Neural cell (in vitro differentiated cells): ENCODE measurements around the gene RCBTB2. TPM values are rescaled to one million over a fixed set of nuclear protein-coding genes. Genes with fewer than 3 reads are reported as not detected.

Experiments
- H2AFZ ChIP-seq: fragments of 200-600, 300-800 bp; sonication (generic), shearing (Covaris generic); 2 replicates; pipeline ENCODE4 v1.6.0; 2014; ENCODE audit warnings: low read depth, mild to moderate bottlenecking, antibody characterized with exemption, low read length, moderate library complexity
- H3F3A ChIP-seq: fragments of 200-600 bp; shearing (Covaris generic); 2 replicates; pipeline ENCODE4 v1.6.1; 2016; ENCODE audit warnings: mild to moderate bottlenecking, moderate library complexity, mixed read lengths, antibody characterized with exemption, low read length; ENCODE audit not compliant: insufficient read depth, poor library complexity, severe bottlenecking
- H3K27ac ChIP-seq: fragments of 200-600, 300-800 bp; sonication (generic), shearing (Covaris generic); 2 replicates; pipeline ENCODE4 v1.5.1; 2014; ENCODE audit warnings: mild to moderate bottlenecking, low read length, moderate library complexity
- H3K27me3 ChIP-seq: fragments of 300-800, 200-600 bp; sonication (generic), shearing (Covaris generic); 2 replicates; pipeline ENCODE4 v1.6.0; 2014; ENCODE audit warnings: mild to moderate bottlenecking, low read depth, low read length, moderate library complexity; ENCODE audit not compliant: insufficient read depth
- H3K36me3 ChIP-seq: fragments of 300-800, 200-600 bp; sonication (generic), shearing (Covaris generic); 2 replicates; pipeline ENCODE4 v1.5.1; 2014; ENCODE audit warnings: mild to moderate bottlenecking, antibody characterized with exemption, low read length, moderate library complexity; ENCODE audit not compliant: insufficient read depth
- H3K4me2 ChIP-seq: fragments of 300-800, 200-600 bp; sonication (generic), shearing (Covaris generic); 2 replicates; pipeline ENCODE4 v1.6.0; 2014; ENCODE audit warnings: mild to moderate bottlenecking, low read length
- H3K4me3 ChIP-seq: fragments of 300-800, 200-600 bp; sonication (generic), shearing (Covaris generic); 2 replicates; pipeline ENCODE4 v1.5.1; 2014; ENCODE audit warnings: mild to moderate bottlenecking, low read length, moderate library complexity
- H3K79me2 ChIP-seq: fragments of 200-600 bp; shearing (Covaris generic); replicated peaks from 2 replicates; pipeline ENCODE4 v1.6.0; 2014; ENCODE audit warnings: mild to moderate bottlenecking, low read length, moderate library complexity; ENCODE audit not compliant: insufficient read depth
- H3K9ac ChIP-seq: fragments of 300-800, 200-600 bp; sonication (generic), shearing (Covaris generic); 2 replicates; pipeline ENCODE4 v1.6.1; 2016; ENCODE audit warnings: mild to moderate bottlenecking, low read length, mixed read lengths
- H3K9me2 ChIP-seq: fragments of 200-600 bp; shearing (Covaris generic); 2 replicates; pipeline ENCODE4 v1.6.1; 2016; ENCODE audit warnings: mild to moderate bottlenecking, low read length, mixed read lengths; ENCODE audit not compliant: insufficient read depth
- H3K9me3 ChIP-seq: fragments of 200-600, 300-800 bp; sonication (generic), shearing (Covaris generic); 2 replicates; pipeline ENCODE4 v1.6.1; 2016; ENCODE audit warnings: mild to moderate bottlenecking, mixed run types, low read length, moderate library complexity, mixed read lengths
- H4K20me1 ChIP-seq: fragments of 200-600 bp; shearing (Covaris generic); 2 replicates; pipeline ENCODE4 v1.6.1; 2016; ENCODE audit warnings: mild to moderate bottlenecking, mixed run types; ENCODE audit not compliant: insufficient read depth
- EP300 ChIP-seq: fragments of 450-650 bp; conservative IDR thresholded peaks from 2 replicates; pipeline ENCODE4 v1.6.1; 2014; ENCODE audit warnings: antibody characterized with exemption, mild to moderate bottlenecking, moderate library complexity; ENCODE audit not compliant: poor library complexity, severe bottlenecking
- EZH2 ChIP-seq: fragments of 200-600, 300-800 bp; shearing (Covaris generic), sonication (generic); IDR thresholded peaks from 2 replicates; pipeline ENCODE4 v1.6.1; 2014; ENCODE audit warnings: antibody characterized with exemption, low read length, borderline replicate concordance, mild to moderate bottlenecking; ENCODE audit not compliant: insufficient read depth, poor library complexity, severe bottlenecking
- MXI1 ChIP-seq: fragments of 450-650 bp; conservative IDR thresholded peaks from 2 replicates; pipeline ENCODE4 v1.6.1; 2014; ENCODE audit warnings: antibody characterized with exemption, mild to moderate bottlenecking; ENCODE audit not compliant: poor library complexity, severe bottlenecking
- POLR2AphosphoS5 ChIP-seq: IDR thresholded peaks from 2 replicates; pipeline ENCODE4 v1.6.1; 2012
- RAD21 ChIP-seq: fragments of 450-650 bp; conservative IDR thresholded peaks from 2 replicates; pipeline ENCODE4 v1.6.1; 2014; ENCODE audit warnings: antibody characterized with exemption, mild to moderate bottlenecking, moderate library complexity
- SMC3 ChIP-seq: fragments of 450-650 bp; conservative IDR thresholded peaks from 2 replicates; pipeline ENCODE4 v1.6.1; 2014; ENCODE audit warnings: antibody characterized with exemption, mild to moderate bottlenecking, moderate library complexity; ENCODE audit not compliant: poor library complexity
- TAF1 ChIP-seq: IDR thresholded peaks from 2 replicates; pipeline ENCODE4 v1.6.1; 2012; ENCODE audit warnings: low read depth
- polyA plus RNA-seq: library from polyadenylated mRNA; depleted of rRNA; stranded (reverse); fragments of >200 nt; gene quantifications from 2 replicates; pipeline ENCODE4 v1.2.3, GENCODE V29; 2014
- TF ChIP-seq, protein P1 (sequence below): fragments of 450-650 bp; IDR thresholded peaks from 2 replicates; pipeline ENCODE4 v1.5.1; 2014; ENCODE audit warnings: antibody characterized with exemption, mild to moderate bottlenecking, moderate library complexity; ENCODE audit not compliant: poor library complexity, severe bottlenecking
- TF ChIP-seq, protein P2 (sequence below): IDR thresholded peaks from 2 replicates; pipeline ENCODE4 v1.6.1; 2012; ENCODE audit warnings: borderline replicate concordance

Gene RCBTB2
- polyA plus RNA-seq, 1 donor from 2014 or later, result 19.0 TPM

DNA sequence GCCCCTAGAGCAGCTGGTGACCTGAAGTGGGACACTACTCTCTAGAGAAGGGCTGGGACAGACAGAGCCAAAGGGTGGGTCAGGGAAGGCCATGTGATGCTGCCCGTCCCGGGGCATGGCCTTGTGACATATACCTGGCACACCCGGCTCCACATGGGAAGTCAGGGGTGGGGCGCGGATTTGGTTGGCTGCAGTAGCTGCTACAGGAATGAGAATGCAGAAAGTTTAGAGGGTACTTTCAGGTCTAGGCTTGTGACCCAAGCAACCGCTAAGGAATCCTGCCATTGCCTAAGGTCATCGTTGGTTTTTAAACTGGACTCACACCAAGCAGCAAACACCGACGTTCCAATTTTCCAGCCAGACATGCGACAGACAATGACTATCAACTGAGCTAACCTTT is 25.9 kb downstream of the RCBTB2 start:
- Histone ChIP-seq H3K9ac (no peak overlapping the region), H3K4me2 (no peak overlapping the region), H4K20me1 (no peaks in the 10 kb centered on the region), H3K36me3 (no peaks in the 10 kb centered on the region), H3K9me2 (no peaks in the 10 kb centered on the region), H2AFZ (no peak overlapping the region), H3K27ac (no peak overlapping the region), H3F3A (no peaks in the 10 kb centered on the region), H3K79me2 (no peaks in the 10 kb centered on the region), H3K4me3 (no peak overlapping the region), H3K9me3 (no peaks in the 10 kb centered on the region), H3K27me3 (no peaks in the 10 kb centered on the region)
- TF ChIP-seq, protein P1, sequence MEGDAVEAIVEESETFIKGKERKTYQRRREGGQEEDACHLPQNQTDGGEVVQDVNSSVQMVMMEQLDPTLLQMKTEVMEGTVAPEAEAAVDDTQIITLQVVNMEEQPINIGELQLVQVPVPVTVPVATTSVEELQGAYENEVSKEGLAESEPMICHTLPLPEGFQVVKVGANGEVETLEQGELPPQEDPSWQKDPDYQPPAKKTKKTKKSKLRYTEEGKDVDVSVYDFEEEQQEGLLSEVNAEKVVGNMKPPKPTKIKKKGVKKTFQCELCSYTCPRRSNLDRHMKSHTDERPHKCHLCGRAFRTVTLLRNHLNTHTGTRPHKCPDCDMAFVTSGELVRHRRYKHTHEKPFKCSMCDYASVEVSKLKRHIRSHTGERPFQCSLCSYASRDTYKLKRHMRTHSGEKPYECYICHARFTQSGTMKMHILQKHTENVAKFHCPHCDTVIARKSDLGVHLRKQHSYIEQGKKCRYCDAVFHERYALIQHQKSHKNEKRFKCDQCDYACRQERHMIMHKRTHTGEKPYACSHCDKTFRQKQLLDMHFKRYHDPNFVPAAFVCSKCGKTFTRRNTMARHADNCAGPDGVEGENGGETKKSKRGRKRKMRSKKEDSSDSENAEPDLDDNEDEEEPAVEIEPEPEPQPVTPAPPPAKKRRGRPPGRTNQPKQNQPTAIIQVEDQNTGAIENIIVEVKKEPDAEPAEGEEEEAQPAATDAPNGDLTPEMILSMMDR, result no peak
- TF ChIP-seq TAF1, result no peak
- TF ChIP-seq RAD21, result no peak
- no peak for TF ChIP-seq SMC3
- no peak for TF ChIP-seq EZH2
- no peak for TF ChIP-seq MXI1
- TF ChIP-seq, protein P2, sequence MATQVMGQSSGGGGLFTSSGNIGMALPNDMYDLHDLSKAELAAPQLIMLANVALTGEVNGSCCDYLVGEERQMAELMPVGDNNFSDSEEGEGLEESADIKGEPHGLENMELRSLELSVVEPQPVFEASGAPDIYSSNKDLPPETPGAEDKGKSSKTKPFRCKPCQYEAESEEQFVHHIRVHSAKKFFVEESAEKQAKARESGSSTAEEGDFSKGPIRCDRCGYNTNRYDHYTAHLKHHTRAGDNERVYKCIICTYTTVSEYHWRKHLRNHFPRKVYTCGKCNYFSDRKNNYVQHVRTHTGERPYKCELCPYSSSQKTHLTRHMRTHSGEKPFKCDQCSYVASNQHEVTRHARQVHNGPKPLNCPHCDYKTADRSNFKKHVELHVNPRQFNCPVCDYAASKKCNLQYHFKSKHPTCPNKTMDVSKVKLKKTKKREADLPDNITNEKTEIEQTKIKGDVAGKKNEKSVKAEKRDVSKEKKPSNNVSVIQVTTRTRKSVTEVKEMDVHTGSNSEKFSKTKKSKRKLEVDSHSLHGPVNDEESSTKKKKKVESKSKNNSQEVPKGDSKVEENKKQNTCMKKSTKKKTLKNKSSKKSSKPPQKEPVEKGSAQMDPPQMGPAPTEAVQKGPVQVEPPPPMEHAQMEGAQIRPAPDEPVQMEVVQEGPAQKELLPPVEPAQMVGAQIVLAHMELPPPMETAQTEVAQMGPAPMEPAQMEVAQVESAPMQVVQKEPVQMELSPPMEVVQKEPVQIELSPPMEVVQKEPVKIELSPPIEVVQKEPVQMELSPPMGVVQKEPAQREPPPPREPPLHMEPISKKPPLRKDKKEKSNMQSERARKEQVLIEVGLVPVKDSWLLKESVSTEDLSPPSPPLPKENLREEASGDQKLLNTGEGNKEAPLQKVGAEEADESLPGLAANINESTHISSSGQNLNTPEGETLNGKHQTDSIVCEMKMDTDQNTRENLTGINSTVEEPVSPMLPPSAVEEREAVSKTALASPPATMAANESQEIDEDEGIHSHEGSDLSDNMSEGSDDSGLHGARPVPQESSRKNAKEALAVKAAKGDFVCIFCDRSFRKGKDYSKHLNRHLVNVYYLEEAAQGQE, result no peak

DNA sequence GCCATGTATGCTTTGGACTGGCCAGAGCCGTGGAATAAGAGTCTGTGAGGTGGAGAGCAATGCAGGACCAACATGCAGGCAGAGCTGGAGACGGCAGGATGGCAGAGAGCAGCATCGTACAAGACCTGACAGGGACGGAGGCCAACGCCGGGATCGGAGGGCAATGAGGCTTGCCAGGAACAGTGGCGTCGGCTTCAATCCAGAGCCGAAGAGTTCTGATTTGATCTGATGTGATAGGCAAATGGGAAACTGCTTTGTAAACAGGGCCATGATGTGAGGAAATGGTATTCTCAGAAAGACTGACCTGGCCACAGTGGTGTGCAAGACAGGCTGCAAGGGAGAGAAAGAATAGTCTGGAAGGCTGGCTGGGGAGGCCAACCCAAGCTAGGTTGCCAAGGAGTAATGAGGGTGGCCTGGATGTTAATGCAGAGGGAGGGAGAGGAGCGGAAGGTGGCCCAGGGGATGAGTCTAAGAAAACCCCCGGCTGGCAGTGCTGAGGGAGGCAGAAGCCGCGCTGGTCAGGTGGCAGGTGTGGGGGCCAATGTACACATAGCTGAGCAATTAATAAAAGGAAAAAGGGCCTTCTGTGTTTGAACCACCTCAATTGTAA is 26.7 kb downstream of the RCBTB2 start:
- TF ChIP-seq MXI1, result no peak
- TF ChIP-seq EZH2, result no peak
- TF ChIP-seq, protein P1, result no peak
- no peak for TF ChIP-seq TAF1
- TF ChIP-seq RAD21, result no peak
- no peak for TF ChIP-seq POLR2AphosphoS5
- TF ChIP-seq SMC3, result no peak
- TF ChIP-seq, protein P2, result no peak
- no peak for TF ChIP-seq EP300
- Histone ChIP-seq H3K4me2 (no peak overlapping the region), H3K79me2 (no peaks in the 10 kb centered on the region), H3K9me2 (no peaks in the 10 kb centered on the region), H2AFZ (no peak overlapping the region), H4K20me1 (no peaks in the 10 kb centered on the region), H3K27me3 (no peaks in the 10 kb centered on the region), H3K9me3 (no peaks in the 10 kb centered on the region), H3K9ac (no peak overlapping the region), H3F3A (no peaks in the 10 kb centered on the region), H3K27ac (no peak overlapping the region), H3K4me3 (no peak overlapping the region), H3K36me3 (no peaks in the 10 kb centered on the region)
